ENCODE data around the gene TAF10. TPM values are rescaled to one million over a fixed set of nuclear protein-coding genes. Genes with fewer than 3 reads are reported as not detected.

Gene TAF10
- total and polyA plus RNA-seq, 2 of the 13 experiments (the other 11 are each of a cell fraction or from before 2014, with no cell fraction given) = 71.3 to 134 TPM

DNA sequence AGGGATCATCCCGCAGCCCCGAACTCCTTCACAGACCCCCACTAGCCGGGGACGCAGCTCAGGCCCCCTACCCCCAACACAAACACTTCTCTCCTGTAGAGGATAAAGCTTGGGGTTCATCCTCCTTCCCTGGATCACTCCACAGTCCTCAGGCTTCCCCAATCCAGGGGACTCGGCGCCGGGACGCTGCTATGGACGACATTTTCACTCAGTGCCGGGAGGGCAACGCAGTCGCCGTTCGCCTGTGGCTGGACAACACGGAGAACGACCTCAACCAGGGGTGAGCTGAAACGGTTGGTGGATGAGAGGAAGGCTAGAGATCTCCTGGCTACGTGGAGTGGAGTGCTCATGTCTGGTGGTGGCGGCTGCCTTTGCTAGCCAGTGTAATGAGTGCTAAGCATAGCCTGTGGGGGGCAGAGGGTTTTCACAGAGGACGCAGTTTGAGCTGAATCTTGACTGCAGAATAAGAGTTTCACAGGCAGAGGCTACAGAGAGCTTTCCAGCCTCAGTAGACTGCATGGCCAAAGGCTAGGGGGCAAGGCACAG is 7.9 kb downstream of the TAF10 start (continued):
- TF ChIP-seq, protein P1, sequence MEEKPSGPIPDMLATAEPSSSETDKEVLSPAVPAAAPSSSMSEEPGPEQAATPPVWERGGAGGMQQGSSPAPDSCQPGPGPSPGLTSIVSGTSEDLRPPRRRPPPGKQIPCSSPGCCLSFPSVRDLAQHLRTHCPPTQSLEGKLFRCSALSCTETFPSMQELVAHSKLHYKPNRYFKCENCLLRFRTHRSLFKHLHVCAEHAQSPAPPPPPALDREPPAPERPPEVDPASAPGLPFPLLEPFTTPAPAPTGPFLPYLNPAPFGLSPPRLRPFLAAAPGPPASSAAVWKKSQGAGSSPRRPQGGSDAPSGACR (CRISPR knock-in tag; IDR thresholded peaks at IDR 0.05) = peak; percentile 32; the same call in 1 of the 2 replicates
- no peak for TF ChIP-seq ZNF136 (CRISPR knock-in tag; IDR thresholded peaks at IDR 0.05; ENCODE audit: low read depth)
- TF ChIP-seq ZBTB21 (CRISPR knock-in tag; IDR thresholded peaks at IDR 0.05) = no peak
- TF ChIP-seq HOXA7 (CRISPR knock-in tag; IDR thresholded peaks at IDR 0.05) = no peak
- TF ChIP-seq ZIK1 (CRISPR knock-in tag; IDR thresholded peaks at IDR 0.05; ENCODE audit: borderline replicate concordance, low read depth) = no peak
- TF ChIP-seq, protein P2, sequence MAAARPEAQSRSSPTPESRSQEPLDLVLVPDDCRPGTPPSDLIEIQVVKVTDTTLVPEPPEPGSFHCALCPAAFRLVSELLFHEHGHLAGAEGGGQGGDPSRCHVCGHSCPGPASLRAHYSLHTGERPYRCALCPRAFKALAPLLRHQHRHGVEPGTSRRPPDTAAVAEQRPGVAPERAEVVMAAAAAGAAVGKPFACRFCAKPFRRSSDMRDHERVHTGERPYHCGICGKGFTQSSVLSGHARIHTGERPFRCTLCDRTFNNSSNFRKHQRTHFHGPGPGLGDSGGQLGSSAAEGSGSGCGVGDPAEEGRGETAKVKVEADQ (CRISPR knock-in tag; IDR thresholded peaks at IDR 0.05; ENCODE audit: borderline replicate concordance) = no peak
- TF ChIP-seq, protein P3, sequence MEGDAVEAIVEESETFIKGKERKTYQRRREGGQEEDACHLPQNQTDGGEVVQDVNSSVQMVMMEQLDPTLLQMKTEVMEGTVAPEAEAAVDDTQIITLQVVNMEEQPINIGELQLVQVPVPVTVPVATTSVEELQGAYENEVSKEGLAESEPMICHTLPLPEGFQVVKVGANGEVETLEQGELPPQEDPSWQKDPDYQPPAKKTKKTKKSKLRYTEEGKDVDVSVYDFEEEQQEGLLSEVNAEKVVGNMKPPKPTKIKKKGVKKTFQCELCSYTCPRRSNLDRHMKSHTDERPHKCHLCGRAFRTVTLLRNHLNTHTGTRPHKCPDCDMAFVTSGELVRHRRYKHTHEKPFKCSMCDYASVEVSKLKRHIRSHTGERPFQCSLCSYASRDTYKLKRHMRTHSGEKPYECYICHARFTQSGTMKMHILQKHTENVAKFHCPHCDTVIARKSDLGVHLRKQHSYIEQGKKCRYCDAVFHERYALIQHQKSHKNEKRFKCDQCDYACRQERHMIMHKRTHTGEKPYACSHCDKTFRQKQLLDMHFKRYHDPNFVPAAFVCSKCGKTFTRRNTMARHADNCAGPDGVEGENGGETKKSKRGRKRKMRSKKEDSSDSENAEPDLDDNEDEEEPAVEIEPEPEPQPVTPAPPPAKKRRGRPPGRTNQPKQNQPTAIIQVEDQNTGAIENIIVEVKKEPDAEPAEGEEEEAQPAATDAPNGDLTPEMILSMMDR (CRISPR knock-in tag; IDR thresholded peaks at IDR 0.05) = peak; percentile 60
- no peak for TF ChIP-seq ATF7-NPFF (CRISPR knock-in tag; IDR thresholded peaks at IDR 0.05; ENCODE audit: low read depth)
- TF ChIP-seq NFRKB (IDR thresholded peaks at IDR 0.05) = no peak
- no peak for TF ChIP-seq TARDBP (CRISPR knock-in tag; IDR thresholded peaks at IDR 0.05)
- TF ChIP-seq ZNF33A (CRISPR knock-in tag; IDR thresholded peaks at IDR 0.05; ENCODE audit: borderline replicate concordance) = no peak
- no peak for TF ChIP-seq CREB1 (IDR thresholded peaks at IDR 0.05)
- TF ChIP-seq CREB1 (CRISPR knock-in tag; IDR thresholded peaks at IDR 0.05) = no peak
- TF ChIP-seq, protein P4, sequence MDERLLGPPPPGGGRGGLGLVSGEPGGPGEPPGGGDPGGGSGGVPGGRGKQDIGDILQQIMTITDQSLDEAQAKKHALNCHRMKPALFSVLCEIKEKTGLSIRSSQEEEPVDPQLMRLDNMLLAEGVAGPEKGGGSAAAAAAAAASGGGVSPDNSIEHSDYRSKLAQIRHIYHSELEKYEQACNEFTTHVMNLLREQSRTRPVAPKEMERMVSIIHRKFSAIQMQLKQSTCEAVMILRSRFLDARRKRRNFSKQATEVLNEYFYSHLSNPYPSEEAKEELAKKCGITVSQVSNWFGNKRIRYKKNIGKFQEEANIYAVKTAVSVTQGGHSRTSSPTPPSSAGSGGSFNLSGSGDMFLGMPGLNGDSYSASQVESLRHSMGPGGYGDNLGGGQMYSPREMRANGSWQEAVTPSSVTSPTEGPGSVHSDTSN (CRISPR knock-in tag; IDR thresholded peaks at IDR 0.05) = no peak
- TF ChIP-seq ZNF839 (CRISPR knock-in tag; IDR thresholded peaks at IDR 0.05; ENCODE audit: borderline replicate concordance) = no peak
- TF ChIP-seq ZNF138 (CRISPR knock-in tag; IDR thresholded peaks at IDR 0.05; ENCODE audit: low read depth) = no peak
- TF ChIP-seq CBX5 (CRISPR knock-in tag; IDR thresholded peaks at IDR 0.05; ENCODE audit: borderline replicate concordance) = no peak
- no peak for TF ChIP-seq PRPF4 (IDR thresholded peaks at IDR 0.05; ENCODE audit: low read depth, low read length, poor library complexity, severe bottlenecking)
- no peak for TF ChIP-seq ETV6 (CRISPR knock-in tag; conservative IDR thresholded peaks at IDR 0.05)
- peak; percentile 11; the same call in 1 of the 2 replicates for TF ChIP-seq KAT8 (CRISPR knock-in tag; IDR thresholded peaks at IDR 0.05)
- TF ChIP-seq AGO1 (IDR thresholded peaks at IDR 0.05; ENCODE audit: low read depth, low read length, poor library complexity, severe bottlenecking) = no peak
- TF ChIP-seq SAP130 (CRISPR knock-in tag; IDR thresholded peaks at IDR 0.05; ENCODE audit: low read depth) = peak; percentile 60; the same call in 1 of the 2 replicates
- no peak for TF ChIP-seq FOXK2 (IDR thresholded peaks at IDR 0.05)
- 0 out of 2 replicates have a peak, but pooled peaks have one; percentile 22 for TF ChIP-seq KMT2A (CRISPR knock-in tag; IDR thresholded peaks at IDR 0.05)
- TF ChIP-seq, protein P5, sequence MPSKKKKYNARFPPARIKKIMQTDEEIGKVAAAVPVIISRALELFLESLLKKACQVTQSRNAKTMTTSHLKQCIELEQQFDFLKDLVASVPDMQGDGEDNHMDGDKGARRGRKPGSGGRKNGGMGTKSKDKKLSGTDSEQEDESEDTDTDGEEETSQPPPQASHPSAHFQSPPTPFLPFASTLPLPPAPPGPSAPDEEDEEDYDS (CRISPR knock-in tag; IDR thresholded peaks at IDR 0.05) = peak; percentile 27; the same call in 1 of the 2 replicates
- TF ChIP-seq, protein P6, sequence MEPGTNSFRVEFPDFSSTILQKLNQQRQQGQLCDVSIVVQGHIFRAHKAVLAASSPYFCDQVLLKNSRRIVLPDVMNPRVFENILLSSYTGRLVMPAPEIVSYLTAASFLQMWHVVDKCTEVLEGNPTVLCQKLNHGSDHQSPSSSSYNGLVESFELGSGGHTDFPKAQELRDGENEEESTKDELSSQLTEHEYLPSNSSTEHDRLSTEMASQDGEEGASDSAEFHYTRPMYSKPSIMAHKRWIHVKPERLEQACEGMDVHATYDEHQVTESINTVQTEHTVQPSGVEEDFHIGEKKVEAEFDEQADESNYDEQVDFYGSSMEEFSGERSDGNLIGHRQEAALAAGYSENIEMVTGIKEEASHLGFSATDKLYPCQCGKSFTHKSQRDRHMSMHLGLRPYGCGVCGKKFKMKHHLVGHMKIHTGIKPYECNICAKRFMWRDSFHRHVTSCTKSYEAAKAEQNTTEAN (CRISPR knock-in tag; conservative IDR thresholded peaks at IDR 0.05) = no peak

Measured in HepG2 (cell line).